ENCODE results near the gene AKAP17A.
"Not testable (repeated sequence)": the region's sequence is repeated elsewhere in the genome, so short reads cannot be mapped to it uniquely, and the experiment has no call there.

The AKAP17A gene, protein sequence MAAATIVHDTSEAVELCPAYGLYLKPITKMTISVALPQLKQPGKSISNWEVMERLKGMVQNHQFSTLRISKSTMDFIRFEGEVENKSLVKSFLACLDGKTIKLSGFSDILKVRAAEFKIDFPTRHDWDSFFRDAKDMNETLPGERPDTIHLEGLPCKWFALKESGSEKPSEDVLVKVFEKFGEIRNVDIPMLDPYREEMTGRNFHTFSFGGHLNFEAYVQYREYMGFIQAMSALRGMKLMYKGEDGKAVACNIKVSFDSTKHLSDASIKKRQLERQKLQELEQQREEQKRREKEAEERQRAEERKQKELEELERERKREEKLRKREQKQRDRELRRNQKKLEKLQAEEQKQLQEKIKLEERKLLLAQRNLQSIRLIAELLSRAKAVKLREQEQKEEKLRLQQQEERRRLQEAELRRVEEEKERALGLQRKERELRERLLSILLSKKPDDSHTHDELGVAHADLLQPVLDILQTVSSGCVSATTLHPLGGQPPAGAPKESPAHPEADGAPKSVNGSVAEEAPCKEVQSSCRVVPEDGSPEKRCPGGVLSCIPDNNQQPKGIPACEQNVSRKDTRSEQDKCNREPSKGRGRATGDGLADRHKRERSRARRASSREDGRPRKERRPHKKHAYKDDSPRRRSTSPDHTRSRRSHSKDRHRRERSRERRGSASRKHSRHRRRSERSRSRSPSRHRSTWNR

DNA sequence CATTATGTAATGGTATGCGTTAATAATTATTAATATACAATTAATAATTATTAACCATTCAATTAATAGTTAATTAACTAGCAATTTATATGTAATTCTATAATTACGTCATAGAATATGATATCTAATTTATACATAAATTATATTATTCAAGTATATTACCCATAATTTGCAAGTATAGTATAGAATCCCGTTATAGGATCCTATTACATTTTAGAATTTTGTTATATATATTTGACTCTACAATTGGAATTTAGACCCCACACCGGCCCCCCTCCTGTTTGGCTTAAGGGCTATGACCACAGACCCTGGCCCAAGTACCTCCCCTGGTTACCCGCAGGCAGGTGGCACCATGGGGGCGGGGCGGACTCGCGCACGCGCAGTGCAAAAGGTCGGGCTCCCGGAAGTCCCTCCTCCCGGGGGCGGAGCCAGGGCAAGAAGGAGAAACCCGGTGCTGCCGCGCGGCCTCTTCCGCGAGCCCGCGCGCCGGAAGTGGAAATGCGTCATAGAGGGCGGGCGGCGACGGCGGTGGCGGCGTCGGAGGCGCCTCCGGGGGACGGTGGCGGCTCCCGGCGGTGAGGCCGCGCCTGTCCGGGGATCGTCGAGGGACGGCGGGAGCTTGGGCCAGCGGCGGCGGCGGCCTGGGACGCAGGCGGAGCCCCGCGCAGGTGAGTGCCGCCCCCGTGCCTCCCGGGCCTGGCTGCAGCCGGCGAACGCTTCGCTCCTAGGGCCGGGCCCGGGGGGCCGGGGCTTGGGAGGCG is at the start of gene AKAP17A:
AKAP17A (plus strand) TSS at position 503 of the 761 bp plus-strand sequence. CDS start 1,859 bp downstream, outside the sequence.
- DNase-seq = peak; percentile 93

- no peak for DNase-seq
Measured at GRCh38 chrX:1542994-1543725, 48.2 kb upstream of the AKAP17A start.

DNA sequence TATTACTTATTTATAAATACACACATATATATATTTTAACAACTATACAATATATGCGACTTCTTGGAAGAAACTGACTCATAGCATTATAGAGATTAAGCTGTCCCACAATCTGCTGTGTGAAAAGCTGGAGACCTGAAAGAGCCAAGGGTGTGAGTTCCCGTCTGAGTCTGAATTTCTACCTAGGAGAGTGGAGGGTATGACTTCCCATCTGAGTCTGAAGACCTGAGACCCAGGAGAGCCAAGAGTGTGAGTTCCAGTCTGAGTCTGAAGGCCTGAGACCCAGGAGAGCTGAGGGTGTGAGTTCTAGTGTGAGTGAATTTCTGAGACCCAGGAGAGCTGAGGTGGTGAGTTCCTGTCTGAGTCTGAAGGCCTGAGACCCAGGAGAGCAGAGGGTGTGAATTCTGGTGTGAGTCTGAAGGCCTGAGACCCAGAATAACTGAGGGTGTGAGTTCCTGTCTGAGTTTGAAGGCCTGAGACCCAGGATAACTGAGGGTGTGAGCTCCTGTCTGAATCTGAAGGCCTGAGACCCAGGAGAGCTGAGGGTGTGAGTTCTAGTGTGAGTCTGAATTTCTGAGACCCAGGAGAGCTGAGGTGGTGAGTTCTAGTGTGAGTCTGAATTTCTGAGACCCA is 45.5 kb upstream of the AKAP17A start:
- no peak for DNase-seq

GRCh38 chrX:1546691-1547251 is 44.6 kb upstream of the AKAP17A start:
- DNase-seq = no peak

DNA sequence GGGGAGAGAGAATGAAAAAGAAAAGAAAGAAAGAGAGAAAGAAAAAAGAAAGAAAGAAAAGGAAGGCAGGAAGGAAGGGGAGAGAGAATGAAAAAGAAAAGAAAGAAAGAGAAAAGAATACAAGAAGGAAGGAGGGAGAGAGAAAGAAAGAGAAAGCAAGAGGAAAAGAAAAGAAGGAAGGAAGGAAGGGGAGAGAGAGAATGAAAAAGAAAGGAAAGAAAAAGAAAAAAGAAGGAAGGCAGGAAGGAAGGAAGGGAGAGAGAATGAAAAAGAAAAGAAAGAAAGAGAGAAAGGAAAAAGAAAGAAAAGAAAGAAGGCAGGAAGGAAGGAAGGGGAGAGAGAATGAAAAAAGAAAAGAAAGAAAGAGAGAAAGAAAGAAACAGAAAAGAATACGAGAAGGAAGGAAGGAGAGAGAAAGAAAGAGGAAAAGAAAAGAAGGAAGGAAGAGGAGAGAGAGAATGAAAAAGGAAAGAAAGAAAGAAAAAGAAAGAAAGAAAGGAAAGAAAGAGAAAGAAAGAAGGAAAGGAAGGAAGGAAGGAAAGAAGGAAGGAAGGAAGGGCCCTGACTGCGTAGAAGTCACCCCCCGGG is 39.4 kb upstream of the AKAP17A start:
- no peak for DNase-seq

DNA sequence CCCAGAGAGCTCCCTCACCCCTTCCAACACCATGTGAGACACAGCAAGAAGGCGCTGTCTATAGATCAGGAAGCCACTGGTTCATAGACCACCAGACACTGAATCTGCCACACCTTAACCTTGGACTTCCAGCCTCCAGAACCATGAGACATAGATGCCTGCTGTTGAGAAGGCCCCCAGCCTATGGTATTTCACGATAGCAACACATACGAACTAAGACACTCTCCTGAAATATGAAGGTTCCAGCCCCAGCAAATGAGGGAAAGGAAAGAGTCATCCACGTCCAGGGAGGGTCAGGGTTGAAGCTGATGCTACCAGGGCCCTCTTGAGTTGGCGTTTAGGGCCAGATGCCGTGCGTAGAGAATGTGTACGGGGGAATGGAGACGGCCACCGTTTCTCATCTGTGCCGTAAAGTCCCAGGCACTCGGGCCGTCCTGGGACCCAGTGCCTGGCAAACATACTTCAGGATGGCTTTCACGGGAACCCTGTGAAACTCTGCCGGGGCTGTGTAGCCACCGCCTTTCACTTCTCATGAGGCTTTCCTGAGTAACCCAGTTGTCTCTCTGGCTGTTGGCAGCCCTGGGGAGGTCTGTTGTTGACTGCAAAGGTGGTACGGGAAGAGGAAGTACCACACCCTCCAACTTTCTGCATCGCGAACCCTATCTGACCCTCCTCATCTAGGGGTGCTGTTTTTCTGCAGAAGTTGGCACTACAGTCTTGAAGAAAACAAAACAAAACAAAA is 36.8 kb upstream of the AKAP17A start:
- DNase-seq = no peak

- DNase-seq = no peak
Measured at GRCh38 chrX:1555370-1555769, 36.0 kb upstream of the AKAP17A start.

DNA sequence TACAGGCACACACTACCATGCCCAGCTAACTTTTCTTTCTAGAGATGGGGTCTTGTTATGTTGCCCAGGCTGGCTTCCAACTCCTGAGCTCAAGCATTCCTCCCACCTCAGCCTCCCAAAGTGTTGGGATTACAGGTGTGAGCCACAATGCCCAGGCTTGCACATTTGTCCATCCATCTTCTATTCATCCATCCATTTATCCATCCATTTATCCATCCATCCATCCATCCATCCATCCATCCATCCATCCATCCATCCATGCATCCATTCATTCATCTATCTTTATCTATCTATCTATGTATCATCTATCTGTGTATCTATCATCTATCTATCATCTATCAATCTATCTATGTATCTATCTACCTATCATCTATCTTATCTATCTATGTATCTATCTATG is 34.0 kb upstream of the AKAP17A start:
- DNase-seq = not testable (repeated sequence)

DNA sequence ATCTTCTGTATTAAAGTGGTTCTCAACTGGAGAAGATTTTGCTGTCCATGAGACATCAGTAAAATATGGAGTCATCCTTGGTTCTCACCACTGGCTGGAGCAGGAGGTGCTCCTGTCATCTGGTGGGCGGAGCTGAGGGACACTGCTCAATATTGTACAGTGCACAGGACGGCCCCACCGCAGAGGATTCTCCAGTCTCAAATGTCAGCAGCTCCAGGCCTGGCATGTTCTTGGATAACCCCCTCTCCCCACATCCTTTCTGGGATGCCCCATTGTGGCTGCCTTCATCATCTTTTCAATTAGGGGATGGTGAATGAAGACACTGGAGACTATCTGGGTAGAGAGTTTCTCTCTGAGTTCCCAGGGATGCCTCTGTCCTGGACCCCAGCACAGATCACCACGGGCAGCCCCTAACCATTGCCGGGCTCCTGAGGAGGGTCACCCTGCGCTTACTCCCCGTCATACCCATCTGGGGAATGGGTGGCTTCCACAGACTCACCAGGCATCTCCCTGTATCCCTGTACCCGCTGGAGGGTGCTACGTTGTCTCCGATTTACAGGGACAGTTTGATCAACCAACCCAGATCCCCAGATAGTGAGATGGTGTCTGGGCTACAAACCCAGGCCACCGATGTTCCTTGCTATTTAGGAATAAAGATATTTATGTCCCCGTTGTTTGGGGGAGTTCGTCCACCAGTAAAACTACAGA is 32.5 kb upstream of the AKAP17A start:
- DNase-seq = no peak

GRCh38 chrX:1561164-1561563 is 30.2 kb upstream of the AKAP17A start:
- DNase-seq = no peak

DNA sequence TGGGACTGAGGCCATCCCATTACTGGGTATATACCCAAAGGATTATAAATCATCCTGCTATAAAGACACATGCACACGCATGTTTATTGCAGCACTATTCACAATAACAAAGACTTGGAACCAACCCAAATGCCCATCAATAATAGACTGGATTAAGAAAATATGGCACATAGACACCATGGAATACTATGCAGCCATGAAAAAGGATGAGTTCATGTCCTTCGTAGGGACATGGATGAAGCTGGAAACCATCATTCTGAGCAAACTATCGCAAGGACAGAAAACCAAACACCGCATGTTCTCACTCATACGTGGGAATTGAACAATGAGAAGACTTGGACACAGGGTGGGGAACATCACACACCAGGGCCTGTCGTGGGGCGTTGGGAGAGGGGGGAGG is 27.3 kb upstream of the AKAP17A start:
- not testable (repeated sequence) for DNase-seq

DNA sequence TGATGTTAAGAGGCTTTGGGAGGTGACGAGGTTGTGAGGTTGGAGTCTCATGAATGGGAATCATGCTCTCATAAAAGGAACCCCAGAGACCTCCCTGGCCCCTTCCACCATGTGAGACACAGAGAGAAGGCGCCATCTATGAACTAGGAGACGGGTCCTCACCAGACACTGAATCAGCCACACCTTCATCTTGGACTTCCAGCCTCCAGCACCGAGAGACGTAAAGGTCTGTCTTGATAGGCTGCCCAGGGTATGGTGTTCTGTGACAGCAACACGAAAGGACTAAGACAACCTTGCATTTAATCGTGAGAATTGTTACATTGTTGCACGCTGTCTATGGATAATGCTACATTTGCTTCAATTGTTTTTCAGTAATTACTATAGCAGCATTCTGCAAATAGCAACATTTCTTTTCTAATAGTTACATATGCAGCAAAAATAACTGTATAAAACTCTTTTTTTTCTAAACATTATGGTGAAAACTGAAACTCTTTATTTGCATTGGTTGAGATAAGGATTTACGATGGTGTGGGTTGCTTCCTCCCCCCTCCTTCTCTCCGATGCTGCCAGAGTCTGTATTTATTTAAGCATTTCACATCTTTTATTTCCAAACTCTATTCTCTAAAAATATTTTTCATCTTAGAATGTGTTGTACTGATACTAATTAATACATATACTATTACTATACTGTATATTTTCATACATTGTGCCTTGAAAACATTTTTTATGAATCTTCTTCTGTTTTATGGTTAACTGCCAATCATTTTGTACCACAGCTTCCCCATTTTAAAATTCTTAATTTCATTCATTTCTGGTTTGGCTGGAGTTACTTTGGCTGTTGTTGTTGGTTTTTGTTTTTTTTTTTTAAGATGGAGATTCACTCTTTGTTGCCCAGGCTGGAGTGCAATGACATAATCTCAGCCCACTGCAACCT is 26.4 kb upstream of the AKAP17A start:
- no peak for DNase-seq

GRCh38 chrX:1574181-1574580 is 17.2 kb upstream of the AKAP17A start:
- DNase-seq = not testable (repeated sequence)

DNA sequence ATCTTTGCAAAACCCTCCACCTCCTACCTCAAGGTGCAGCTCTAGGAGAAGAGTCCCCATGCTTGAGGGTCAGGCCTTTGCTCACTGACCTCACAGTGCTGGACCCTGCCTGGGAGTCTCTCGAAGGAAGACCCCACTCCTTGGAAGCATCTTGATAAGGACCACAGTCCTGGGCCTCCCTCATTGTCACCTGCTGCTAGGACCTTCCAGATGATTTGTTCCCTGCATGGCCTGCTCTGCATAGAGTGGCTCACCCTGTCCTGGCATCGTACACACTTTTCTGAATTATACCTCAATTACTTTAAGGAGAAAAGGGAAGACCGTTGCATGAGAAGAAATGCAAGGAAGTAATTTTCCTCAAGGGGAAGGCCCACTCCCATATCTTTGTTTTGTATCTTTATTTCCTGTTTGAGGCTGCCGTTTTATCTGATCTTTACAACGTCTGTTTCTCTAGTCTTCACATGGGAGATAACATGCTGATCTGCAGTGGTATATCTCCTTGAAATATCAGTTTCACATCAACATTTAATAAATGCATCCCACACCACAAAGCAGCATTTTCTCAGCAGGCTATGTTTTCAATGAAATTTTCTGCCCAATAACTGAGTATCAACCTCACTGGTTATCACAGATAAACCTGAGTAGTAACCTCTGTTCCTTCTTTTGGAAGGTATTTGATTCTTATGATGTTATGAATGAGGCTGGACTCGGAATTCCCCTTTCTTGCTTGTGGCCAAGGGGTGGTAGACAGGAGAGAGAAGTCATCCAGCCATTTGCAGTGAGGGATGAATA is 15.0 kb upstream of the AKAP17A start:
- no peak for DNase-seq

GRCh38 chrX:1577845-1578244 is 13.6 kb upstream of the AKAP17A start:
- no peak for DNase-seq

GRCh38 chrX:1578511-1579173 is 12.8 kb upstream of the AKAP17A start:
- DNase-seq = no peak

- DNase-seq = no peak
Measured at GRCh38 chrX:1581132-1581531, 10.3 kb upstream of the AKAP17A start.

All from T1000 (cell line).